CD4-positive, alpha-beta memory T cell (primary cell): ENCODE measurements around the gene RINL. TPM values are rescaled to one million over a fixed set of nuclear protein-coding genes. Genes with fewer than 3 reads are reported as not detected.

Source experiments
- CTCF ChIA-PET: fragments of 350-600 bp; sonication (Branson Sonifier 250); formaldehyde crosslinking; loops from one replicate; lab custom pipeline; 2021; ENCODE audit warnings: inconsistent platforms; ENCODE audit not compliant: partially characterized antibody; lab: Charles Lee
- POLR2A ChIA-PET: fragments of 350-600 bp; sonication (Branson Sonifier 250); formaldehyde crosslinking; loops from one replicate; lab custom pipeline; 2021; ENCODE audit not compliant: partially characterized antibody; lab: Charles Lee
- DNase-seq, 5 donors: peaks; one replicate each; pipeline versions ENCODE4 v3.0.0 to v3.0.0-alpha.2; 2020 to 2022; ENCODE audit warnings: mixed read lengths in 1 of 5
- H3K27ac ChIP-seq: one replicate; pipeline ENCODE4 v1.7.0; 2013; ENCODE audit warnings: low read depth, low read length
- H3K27me3 ChIP-seq: 2 replicates; pipeline ENCODE4 v1.7.0; 2013; ENCODE audit warnings: mild to moderate bottlenecking, low read length, moderate library complexity; ENCODE audit not compliant: insufficient read depth
- H3K36me3 ChIP-seq: 2 replicates; pipeline ENCODE4 v1.7.0; 2013; ENCODE audit warnings: mild to moderate bottlenecking, low read length, moderate library complexity; ENCODE audit not compliant: insufficient read depth
- H3K4me1 ChIP-seq: 2 replicates; pipeline ENCODE4 v1.7.0; 2013; ENCODE audit warnings: mild to moderate bottlenecking, low read length, moderate library complexity; ENCODE audit not compliant: insufficient read depth
- H3K4me3 ChIP-seq, 2 donors: one replicate each; pipeline ENCODE4 v1.7.0; 2013; ENCODE audit warnings: low read length in 2 of 2, mild to moderate bottlenecking in 1 of 2
- H3K9me3 ChIP-seq, 2 donors: one replicate each; pipeline ENCODE4 v1.7.0; 2013; ENCODE audit warnings: low read length in 2 of 2, control low read depth in 1 of 2; ENCODE audit not compliant: control insufficient read depth in 1 of 2
- H3K27ac Mint-ChIP-seq, 7 donors: one replicate each; pipeline ENCODE4 v1.8.0; 2020 to 2021; ENCODE audit warnings: mixed read lengths in 7 of 7, mild to moderate bottlenecking in 6 of 7, inconsistent platforms in 3 of 7, moderate library complexity in 3 of 7
- H3K27me3 Mint-ChIP-seq, 2 donors: one replicate each; pipeline ENCODE4 v1.8.0; 2020 to 2021; ENCODE audit warnings: mixed read lengths in 2 of 2
- H3K36me3 Mint-ChIP-seq, 2 donors: one replicate each; pipeline ENCODE4 v1.8.0; 2020 to 2021; ENCODE audit warnings: mixed read lengths in 2 of 2, inconsistent platforms in 1 of 2, mild to moderate bottlenecking in 1 of 2
- H3K4me1 Mint-ChIP-seq, 4 donors: one replicate each; pipeline ENCODE4 v1.8.0; 2020 to 2021; ENCODE audit warnings: mixed read lengths in 4 of 4, mild to moderate bottlenecking in 1 of 4
- H3K4me3 Mint-ChIP-seq, 8 donors: one replicate each; pipeline ENCODE4 v1.8.0; 2020 to 2021; ENCODE audit warnings: mixed read lengths in 8 of 8, mild to moderate bottlenecking in 7 of 8, moderate library complexity in 6 of 8, inconsistent platforms in 3 of 8
- H3K9me3 Mint-ChIP-seq, 8 donors: one replicate each; pipeline ENCODE4 v1.8.0; 2020 to 2021; ENCODE audit warnings: mixed read lengths in 8 of 8, mild to moderate bottlenecking in 5 of 8, inconsistent platforms in 3 of 8, moderate library complexity in 1 of 8
- intact Hi-C: fragments of 100-400 bp; cut with micrococcal nuclease; formaldehyde crosslinking; loops from one replicate; pipeline ENCODE4 v1.15.1; 2023
- polyA plus RNA-seq, 2 donors: library from polyadenylated mRNA; unstranded; fragments of 300-500 nt; fragmentation: Illumina TruSeq; gene quantifications; one replicate each; pipeline ENCODE4 v1.2.3, GENCODE V29; 2021
- total RNA-seq, 2 experiments: library from RNA; stranded (reverse); gene quantifications; one replicate each; pipeline ENCODE4 v1.2.3, GENCODE V29; 2021

RINL gene
- total and polyA plus RNA-seq, 4 experiments from 2014 or later = 20.9 to 65.9 (median 58.8) TPM

- DNase-seq = peak in 1 of 5 donors; percentile 20
- Histone ChIP-seq H3K36me3 (peaks cover 1% of the 10 kb centered on the region), H3K4me1 (no peaks in the 10 kb centered on the region), H3K27me3 (no peaks in the 10 kb centered on the region), H3K9me3 (no peaks in the 10 kb centered on the region), H3K4me3 (no peak overlapping the region), H3K27ac (no peak overlapping the region)
- CTCF ChIA-PET = no interaction called here
- intact Hi-C loops = no loop called here
- Mint-ChIP-seq H3K4me3 (no peak overlapping the region), H3K27me3 (no peaks in the 10 kb centered on the region), H3K9me3 (no peaks in the 10 kb centered on the region), H3K36me3 (peaks cover 12 to 14% of the 10 kb centered on the region in 2 donors), H3K4me1 (peaks cover 0 to 2% (median 0%) of the 10 kb centered on the region in 4 donors), H3K27ac (no peak overlapping the region)
- POLR2A ChIA-PET = no interaction called here
Observed at GRCh38 chr19:38912600-38913514, 34.8 kb upstream of the RINL start.

- Histone ChIP-seq H3K27me3 (no peaks in the 10 kb centered on the region), H3K27ac (no peak overlapping the region), H3K4me1 (no peaks in the 10 kb centered on the region), H3K9me3 (no peaks in the 10 kb centered on the region), H3K4me3 (no peak overlapping the region), H3K36me3 (peaks cover 10% of the 10 kb centered on the region)
- peaks cover 0 to 2% (median 0%) of the 10 kb centered on the region in 4 donors for H3K4me1 Mint-ChIP-seq
- H3K27ac Mint-ChIP-seq = peak overlapping the region in 1 of 7 donors; percentile 13
- no peaks in the 10 kb centered on the region for H3K9me3 Mint-ChIP-seq
- peaks cover 18 to 26% of the 10 kb centered on the region in 2 donors for H3K36me3 Mint-ChIP-seq
- CTCF ChIA-PET = no interaction called here
- no peaks in the 10 kb centered on the region for H3K27me3 Mint-ChIP-seq
- no peak overlapping the region for H3K4me3 Mint-ChIP-seq
- peak in 1 of 5 donors; percentile 27 for DNase-seq
- intact Hi-C loops = no loop called here
- POLR2A ChIA-PET = no interaction called here
Observed at GRCh38 chr19:38911388-38912001, 33.4 kb upstream of the RINL start.

GRCh38 chr19:38910488-38910887 lies 32.4 kb upstream of the RINL start:
- no peak for DNase-seq
- H3K9me3 ChIP-seq = no peaks in the 10 kb centered on the region
- Mint-ChIP-seq H3K4me1 (peaks cover 0 to 2% (median 0%) of the 10 kb centered on the region in 4 donors), H3K27ac (no peak overlapping the region), H3K36me3 (peaks cover 18 to 26% of the 10 kb centered on the region in 2 donors), H3K9me3 (no peaks in the 10 kb centered on the region), H3K27me3 (no peaks in the 10 kb centered on the region), H3K4me3 (no peak overlapping the region)
- peaks cover 10% of the 10 kb centered on the region for H3K36me3 ChIP-seq
- no peaks in the 10 kb centered on the region for H3K4me1 ChIP-seq
- H3K4me3 ChIP-seq = no peak overlapping the region
- H3K27ac ChIP-seq = no peak overlapping the region
- H3K27me3 ChIP-seq = no peaks in the 10 kb centered on the region
- ChIA-PET CTCF (no interaction called here), POLR2A (no interaction called here)
- intact Hi-C loops = no loop called here

GRCh38 chr19:38908911-38909310 lies 30.8 kb upstream of the RINL start:
- no peak overlapping the region for H3K4me3 Mint-ChIP-seq
- H3K4me1 ChIP-seq = no peaks in the 10 kb centered on the region
- intact Hi-C loops = no loop called here
- POLR2A ChIA-PET = no interaction called here
- no peaks in the 10 kb centered on the region for H3K27me3 ChIP-seq
- no peaks in the 10 kb centered on the region for H3K9me3 Mint-ChIP-seq
- no peaks in the 10 kb centered on the region for H3K9me3 ChIP-seq
- DNase-seq = no peak
- peak overlapping the region in 2 of 7 donors; percentile 25 to 72 for H3K27ac Mint-ChIP-seq
- H3K36me3 Mint-ChIP-seq = peaks cover 28 to 40% of the 10 kb centered on the region in 2 donors
- peaks cover 0 to 6% (median 2%) of the 10 kb centered on the region in 4 donors for H3K4me1 Mint-ChIP-seq
- peaks cover 20% of the 10 kb centered on the region for H3K36me3 ChIP-seq
- H3K27me3 Mint-ChIP-seq = no peaks in the 10 kb centered on the region
- H3K27ac ChIP-seq = no peak overlapping the region
- CTCF ChIA-PET = no interaction called here
- no peak overlapping the region for H3K4me3 ChIP-seq

GRCh38 chr19:38907670-38908069 lies 29.6 kb upstream of the RINL start:
- Histone ChIP-seq H3K36me3 (peaks cover 20% of the 10 kb centered on the region), H3K27me3 (no peaks in the 10 kb centered on the region), H3K9me3 (no peaks in the 10 kb centered on the region), H3K4me1 (no peaks in the 10 kb centered on the region), H3K4me3 (no peak overlapping the region), H3K27ac (no peak overlapping the region)
- Mint-ChIP-seq H3K27me3 (no peaks in the 10 kb centered on the region), H3K4me3 (no peak overlapping the region), H3K4me1 (peaks cover 0 to 11% (median 4%) of the 10 kb centered on the region in 4 donors), H3K27ac (peak overlapping the region in 1 of 7 donors; percentile 18), H3K36me3 (peaks cover 25 to 44% of the 10 kb centered on the region in 2 donors), H3K9me3 (no peaks in the 10 kb centered on the region)
- DNase-seq = no peak
- ChIA-PET CTCF (no interaction called here), POLR2A (no interaction called here)
- intact Hi-C loops = no loop called here

- Mint-ChIP-seq H3K27ac (no peak overlapping the region), H3K27me3 (no peaks in the 10 kb centered on the region), H3K4me3 (no peak overlapping the region), H3K9me3 (no peaks in the 10 kb centered on the region), H3K36me3 (peaks cover 25 to 44% of the 10 kb centered on the region in 2 donors), H3K4me1 (peaks cover 0 to 11% (median 4%) of the 10 kb centered on the region in 4 donors)
- Histone ChIP-seq H3K27me3 (no peaks in the 10 kb centered on the region), H3K4me1 (no peaks in the 10 kb centered on the region), H3K4me3 (no peak overlapping the region), H3K36me3 (peaks cover 20% of the 10 kb centered on the region), H3K9me3 (no peaks in the 10 kb centered on the region), H3K27ac (no peak overlapping the region)
- ChIA-PET CTCF (no interaction called here), POLR2A (no interaction called here)
- intact Hi-C loops = no loop called here
- no peak for DNase-seq
Observed at GRCh38 chr19:38907227-38907626, 29.2 kb upstream of the RINL start.

- Mint-ChIP-seq H3K9me3 (no peaks in the 10 kb centered on the region), H3K4me3 (no peak overlapping the region), H3K4me1 (peaks cover 7 to 24% (median 12%) of the 10 kb centered on the region in 4 donors), H3K36me3 (peaks cover 24 to 41% of the 10 kb centered on the region in 2 donors), H3K27me3 (no peaks in the 10 kb centered on the region), H3K27ac (peak overlapping the region in 1 of 7 donors; percentile 76)
- ChIA-PET CTCF (interaction anchor here (1.7 kb wide), 1 partner anchor 24 kb away, joined by 9 read pairs; the partner anchor contains the start of genes MRPS12 and SARS2), POLR2A (no interaction called here)
- no peak overlapping the region for H3K4me3 ChIP-seq
- no peaks in the 10 kb centered on the region for H3K9me3 ChIP-seq
- H3K4me1 ChIP-seq = peaks cover 11% of the 10 kb centered on the region
- H3K36me3 ChIP-seq = peaks cover 20% of the 10 kb centered on the region
- DNase-seq = no peak
- no peak overlapping the region for H3K27ac ChIP-seq
- H3K27me3 ChIP-seq = no peaks in the 10 kb centered on the region
- intact Hi-C loops = no loop called here
Observed at GRCh38 chr19:38905620-38906019, 27.5 kb upstream of the RINL start.
